ENCODE data around the gene GAGE12D.
"Not testable (repeated sequence)": the region's sequence is repeated elsewhere in the genome, so short reads cannot be mapped to it uniquely, and the experiment has no call there.

GAGE12D gene

GRCh38 chrX:49541433-49541832 is at the start of gene GAGE12D:
GAGE12D (plus strand) TSS chrX:49541733; CDS start chrX:49542888, 1,155 bp downstream.
- ATAC-seq = not testable (repeated sequence)

- not testable (repeated sequence) for ATAC-seq
Observed at GRCh38 chrX:49531877-49532276, 9.7 kb upstream of the GAGE12D start, which contains the start of gene GAGE12C. GAGE12C (plus strand) TSS chrX:49532177; CDS start chrX:49533332, 1,155 bp downstream.

- not testable (repeated sequence) for ATAC-seq
Observed at GRCh38 chrX:49550989-49551388, 9.5 kb downstream of the GAGE12D start, which contains the start of gene GAGE12E. GAGE12E (plus strand) TSS chrX:49551289; CDS start chrX:49552444, 1,155 bp downstream.

- ATAC-seq = not testable (repeated sequence)
Observed at GRCh38 chrX:49560542-49560941, 19.0 kb downstream of the GAGE12D start, which contains the start of gene GAGE12F. GAGE12F (plus strand) TSS chrX:49560842; CDS start chrX:49561997, 1,155 bp downstream.

GRCh38 chrX:49568728-49569127 is 27.2 kb downstream of the GAGE12D start:
- not testable (repeated sequence) for ATAC-seq

GRCh38 chrX:49569152-49569551 is 27.6 kb downstream of the GAGE12D start:
- ATAC-seq = not testable (repeated sequence)

- ATAC-seq = not testable (repeated sequence)
Observed at GRCh38 chrX:49570100-49570499, 28.6 kb downstream of the GAGE12D start, which contains the start of gene GAGE12G. GAGE12G (plus strand) TSS chrX:49570400; CDS start chrX:49571555, 1,155 bp downstream.

- ATAC-seq = not testable (repeated sequence)
Observed at GRCh38 chrX:49579649-49580048, 38.1 kb downstream of the GAGE12D start, which contains the start of gene GAGE12H. GAGE12H (plus strand) TSS chrX:49579949; CDS start chrX:49581104, 1,155 bp downstream.

GRCh38 chrX:49589196-49589595 is 47.7 kb downstream of the GAGE12D start, which contains the start of gene GAGE2A:
GAGE2A (plus strand) TSS chrX:49589496; CDS start chrX:49590651, 1,155 bp downstream.
- not testable (repeated sequence) for ATAC-seq

- not testable (repeated sequence) for ATAC-seq
Observed at GRCh38 chrX:49589769-49590478, 48.4 kb downstream of the GAGE12D start.

GRCh38 chrX:49590488-49590887 is 49.0 kb downstream of the GAGE12D start:
- not testable (repeated sequence) for ATAC-seq
